B cell (primary cell): ENCODE measurements around the gene NAA15.

ENCODE experiments used
- EZH2 ChIP-seq: IDR thresholded peaks from 2 replicates; pipeline ENCODE4 v1.6.1; 2012; ENCODE audit warnings: borderline replicate concordance, low read depth, mild to moderate bottlenecking, moderate library complexity, low read length; ENCODE audit not compliant: insufficient read depth, poor library complexity, severe bottlenecking
- TF ChIP-seq, protein P1 (sequence below): fragments of 200-600 bp; IDR thresholded peaks from one replicate; pipeline ENCODE4 v1.8.0; 2022; ENCODE audit warnings: antibody characterized with exemption, mild to moderate bottlenecking

DNA sequence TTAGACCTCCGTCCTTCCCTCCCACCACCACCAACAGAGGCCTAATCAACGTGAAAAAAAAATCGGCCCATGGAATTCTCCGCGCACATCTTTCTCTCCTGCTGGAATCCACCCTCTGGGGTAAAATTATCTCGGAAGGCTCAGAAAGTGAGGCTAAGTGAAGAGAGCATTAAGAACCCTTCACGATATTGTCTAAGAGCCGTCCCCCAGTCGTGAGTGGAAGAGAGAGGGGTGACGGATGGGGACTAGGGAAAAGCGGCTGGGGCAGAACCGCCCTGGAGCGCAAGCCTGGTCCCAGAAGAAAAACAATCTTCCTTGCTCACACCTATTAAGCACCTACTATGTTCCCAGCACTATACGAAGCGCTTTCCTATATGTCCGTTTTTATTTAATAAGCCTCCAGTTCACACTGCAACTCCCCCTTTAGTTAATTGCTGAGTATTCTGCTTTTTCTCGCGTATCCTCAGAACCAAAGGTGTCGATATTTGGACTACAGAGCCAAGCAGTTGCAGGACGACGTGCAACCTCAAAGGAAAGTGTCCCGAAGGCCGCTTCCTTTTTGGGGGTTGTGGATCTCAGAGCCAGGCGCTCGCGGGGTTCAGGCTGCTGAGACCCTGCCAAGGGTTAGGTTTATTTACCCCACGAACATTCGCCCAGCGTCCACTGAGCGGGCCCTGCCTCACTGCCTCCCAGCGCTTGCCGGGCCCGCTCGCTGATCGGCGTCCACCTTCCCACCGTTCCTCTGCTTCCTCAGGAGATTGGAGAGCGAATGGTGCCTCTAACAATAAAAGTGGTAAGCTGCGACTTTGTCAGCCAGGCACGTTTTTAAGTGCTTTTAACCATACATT is 22.2 kb upstream of the NAA15 start:
- TF ChIP-seq EZH2: no peak
- TF ChIP-seq, protein P1, sequence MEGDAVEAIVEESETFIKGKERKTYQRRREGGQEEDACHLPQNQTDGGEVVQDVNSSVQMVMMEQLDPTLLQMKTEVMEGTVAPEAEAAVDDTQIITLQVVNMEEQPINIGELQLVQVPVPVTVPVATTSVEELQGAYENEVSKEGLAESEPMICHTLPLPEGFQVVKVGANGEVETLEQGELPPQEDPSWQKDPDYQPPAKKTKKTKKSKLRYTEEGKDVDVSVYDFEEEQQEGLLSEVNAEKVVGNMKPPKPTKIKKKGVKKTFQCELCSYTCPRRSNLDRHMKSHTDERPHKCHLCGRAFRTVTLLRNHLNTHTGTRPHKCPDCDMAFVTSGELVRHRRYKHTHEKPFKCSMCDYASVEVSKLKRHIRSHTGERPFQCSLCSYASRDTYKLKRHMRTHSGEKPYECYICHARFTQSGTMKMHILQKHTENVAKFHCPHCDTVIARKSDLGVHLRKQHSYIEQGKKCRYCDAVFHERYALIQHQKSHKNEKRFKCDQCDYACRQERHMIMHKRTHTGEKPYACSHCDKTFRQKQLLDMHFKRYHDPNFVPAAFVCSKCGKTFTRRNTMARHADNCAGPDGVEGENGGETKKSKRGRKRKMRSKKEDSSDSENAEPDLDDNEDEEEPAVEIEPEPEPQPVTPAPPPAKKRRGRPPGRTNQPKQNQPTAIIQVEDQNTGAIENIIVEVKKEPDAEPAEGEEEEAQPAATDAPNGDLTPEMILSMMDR: no peak
